Fibroblast of gingiva (primary cell): ENCODE measurements around the gene HCFC1R1.

Experiments used
- DNase-seq: peaks from one replicate; pipeline ENCODE4 v3.0.0-alpha.2; 2011; ENCODE audit warnings: low read depth

The HCFC1R1 gene

DNA sequence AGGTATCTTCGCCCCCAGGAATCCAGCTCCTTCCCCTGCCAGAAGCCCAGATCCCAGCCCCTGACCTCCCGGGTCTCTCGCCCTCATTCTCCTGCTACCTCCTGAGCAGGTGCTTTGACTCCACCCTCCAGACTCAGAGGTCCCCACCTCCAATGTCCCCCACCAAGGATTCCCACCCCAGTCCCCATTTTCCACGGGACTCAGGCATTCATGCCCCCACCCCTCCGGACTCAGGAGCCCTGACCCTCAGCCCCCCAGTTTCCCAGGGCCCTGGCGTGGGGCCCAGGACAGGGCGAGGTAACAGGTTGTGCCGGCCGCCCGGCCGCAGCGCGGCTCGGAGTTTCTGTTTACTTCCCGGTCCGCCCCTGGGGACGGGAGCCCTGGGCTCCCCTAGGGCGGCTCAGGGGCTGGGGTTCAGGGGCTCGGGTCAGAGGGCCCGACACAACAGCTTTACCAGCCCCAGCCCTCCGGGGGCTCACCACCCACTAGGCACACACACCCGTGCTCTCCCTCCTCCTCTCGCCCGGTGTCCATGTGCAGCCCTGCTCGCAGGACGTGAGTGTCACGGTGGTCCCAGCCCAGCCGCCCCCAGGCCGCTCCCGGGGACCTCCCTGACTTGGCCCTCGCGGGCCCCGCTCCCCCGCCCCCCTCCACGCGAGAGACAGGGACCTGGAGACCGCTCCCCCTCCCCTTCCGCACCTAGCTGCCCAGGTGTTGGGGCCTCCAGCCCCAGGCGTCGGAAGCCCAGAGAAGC is 12.4 kb upstream of the HCFC1R1 start:
- DNase-seq, result no peak

DNA sequence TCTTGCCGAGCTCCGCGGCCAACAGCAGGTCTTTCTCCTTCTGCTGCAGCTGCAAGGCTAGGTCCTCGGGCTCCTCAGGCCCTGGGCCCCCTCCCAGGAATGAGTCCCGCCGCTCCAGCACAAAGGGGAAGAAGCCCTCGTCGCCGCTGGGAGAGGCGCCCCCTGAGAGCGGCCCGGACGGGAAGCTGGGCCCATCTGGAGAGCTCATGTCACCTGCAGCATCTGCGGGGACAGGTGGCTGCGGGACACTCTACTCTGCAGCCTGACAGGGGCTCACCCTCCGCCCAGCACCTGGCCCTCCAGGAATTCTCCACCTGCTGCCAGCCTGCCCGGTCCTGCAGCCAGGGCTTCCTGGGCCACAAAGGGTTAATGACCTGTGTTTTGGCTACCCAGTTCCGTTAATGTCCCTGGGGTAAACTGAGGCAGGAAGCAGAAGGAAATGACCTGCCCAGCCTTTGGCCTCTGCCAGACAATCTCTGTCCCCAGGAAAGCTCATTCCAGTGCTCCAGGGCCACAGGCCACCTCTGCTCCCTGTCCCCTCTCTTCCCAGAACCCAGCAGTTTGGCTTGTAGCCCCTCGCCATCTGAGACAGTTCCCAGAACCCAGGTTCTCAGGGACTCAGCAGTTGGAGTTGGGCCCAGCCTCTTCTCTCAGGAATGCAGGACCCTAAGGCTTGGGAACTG is 11.7 kb upstream of the HCFC1R1 start:
- no peak for DNase-seq

DNA sequence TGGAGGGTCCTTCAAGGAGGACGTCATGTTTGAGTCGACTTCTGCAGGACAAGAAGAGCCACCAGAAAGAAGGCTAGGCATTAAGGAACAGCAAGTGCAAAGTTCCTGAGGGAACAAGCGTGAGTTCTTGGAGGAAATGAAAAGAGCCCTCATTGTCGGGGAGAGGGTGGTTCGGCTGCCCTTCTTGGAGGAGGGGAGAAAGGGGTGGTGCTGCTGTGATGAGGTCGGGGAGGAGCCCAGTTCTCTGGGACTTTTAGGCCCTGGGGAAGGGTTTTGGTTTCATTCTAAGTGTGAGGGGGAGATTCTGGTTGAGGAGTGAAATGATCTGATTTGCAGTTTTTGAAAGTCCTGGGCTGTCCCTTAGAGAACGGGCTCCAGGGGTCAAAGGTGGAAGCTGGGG is 8.9 kb upstream of the HCFC1R1 start:
- no peak for DNase-seq

DNA sequence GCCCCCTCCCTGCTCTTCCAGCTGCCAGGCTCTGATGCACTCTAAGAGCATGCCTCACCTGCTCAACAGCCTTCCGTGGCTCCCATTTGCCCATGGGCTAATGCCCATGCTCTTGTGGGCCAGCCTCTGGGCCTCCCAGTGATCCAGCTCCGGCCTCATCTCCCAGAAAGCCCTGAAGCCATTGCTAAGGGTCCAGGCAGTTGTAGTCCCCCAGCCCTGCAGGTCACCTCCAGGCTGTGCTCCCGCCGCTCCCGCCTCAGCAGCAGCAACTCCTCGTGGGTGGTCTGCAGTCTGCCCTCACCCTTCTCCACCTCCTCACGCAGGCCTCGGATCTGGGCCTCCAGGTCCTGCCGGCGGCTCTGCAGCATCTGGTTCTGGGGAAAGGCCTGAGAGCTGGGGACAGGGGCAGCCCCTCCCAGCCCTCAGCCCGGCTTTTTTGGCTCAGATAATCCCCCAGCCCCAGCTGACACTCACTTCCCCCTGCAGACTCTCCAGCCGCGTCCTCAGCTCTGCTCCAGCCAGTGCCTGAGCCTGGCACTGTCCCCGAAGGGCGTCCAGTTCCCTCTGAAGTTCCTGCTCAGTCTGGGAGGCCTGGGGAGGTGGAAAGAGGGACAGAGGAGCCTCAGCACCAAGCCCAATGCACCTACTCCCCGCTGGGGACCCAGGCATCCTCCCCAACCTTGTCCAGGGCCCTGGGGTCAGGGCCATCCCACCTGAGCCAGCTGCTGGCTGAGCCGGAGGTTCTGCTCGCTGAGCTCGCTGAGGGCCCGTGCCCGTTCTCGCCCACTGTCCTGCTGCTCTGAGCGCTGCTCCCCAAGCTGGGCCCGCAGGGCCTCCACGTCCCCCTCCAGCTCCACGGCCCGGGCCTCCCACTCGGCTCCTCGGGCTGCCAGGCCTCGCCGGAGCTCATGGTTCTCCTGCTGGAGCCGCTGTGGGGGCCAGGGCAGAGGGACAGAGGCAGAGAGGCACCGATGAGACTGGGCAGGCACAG is 6.8 kb upstream of the HCFC1R1 start:
- DNase-seq, result no peak

DNA sequence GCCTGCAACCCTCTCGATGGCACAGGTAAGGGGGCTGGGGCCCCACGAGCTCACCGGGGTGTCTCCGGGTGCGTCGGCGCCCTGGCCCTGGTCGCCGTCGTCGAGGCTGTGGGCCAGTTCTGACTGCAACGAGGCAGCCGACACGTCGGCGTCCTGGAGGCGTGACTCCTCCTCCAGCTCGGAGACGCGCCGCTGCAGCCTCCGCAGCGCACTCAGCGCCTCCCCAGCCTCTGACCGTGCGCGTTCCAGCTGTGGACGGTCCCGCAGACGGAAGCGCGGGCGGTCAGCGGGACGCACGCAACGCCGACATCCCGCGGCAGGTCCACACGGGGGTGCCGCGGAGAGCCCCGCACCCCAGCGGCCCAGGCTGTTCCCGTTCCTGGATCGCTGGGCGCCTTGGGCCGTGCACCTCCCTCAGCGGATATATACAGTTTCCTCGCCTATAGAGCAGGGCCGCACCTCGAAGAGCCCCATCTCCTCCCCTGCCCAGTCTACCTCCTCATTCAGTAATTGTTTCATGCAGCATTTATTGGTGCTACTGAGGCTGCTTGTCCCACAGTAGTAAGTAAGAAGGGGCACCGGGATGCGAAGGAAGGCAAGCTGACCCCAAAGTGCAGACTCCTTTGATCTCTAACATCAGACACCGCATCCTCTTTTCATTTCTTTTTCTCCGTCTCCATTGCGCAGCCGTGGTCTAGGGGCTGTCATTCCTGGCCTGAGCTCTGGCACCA is 5.9 kb upstream of the HCFC1R1 start:
- DNase-seq, result no peak

DNA sequence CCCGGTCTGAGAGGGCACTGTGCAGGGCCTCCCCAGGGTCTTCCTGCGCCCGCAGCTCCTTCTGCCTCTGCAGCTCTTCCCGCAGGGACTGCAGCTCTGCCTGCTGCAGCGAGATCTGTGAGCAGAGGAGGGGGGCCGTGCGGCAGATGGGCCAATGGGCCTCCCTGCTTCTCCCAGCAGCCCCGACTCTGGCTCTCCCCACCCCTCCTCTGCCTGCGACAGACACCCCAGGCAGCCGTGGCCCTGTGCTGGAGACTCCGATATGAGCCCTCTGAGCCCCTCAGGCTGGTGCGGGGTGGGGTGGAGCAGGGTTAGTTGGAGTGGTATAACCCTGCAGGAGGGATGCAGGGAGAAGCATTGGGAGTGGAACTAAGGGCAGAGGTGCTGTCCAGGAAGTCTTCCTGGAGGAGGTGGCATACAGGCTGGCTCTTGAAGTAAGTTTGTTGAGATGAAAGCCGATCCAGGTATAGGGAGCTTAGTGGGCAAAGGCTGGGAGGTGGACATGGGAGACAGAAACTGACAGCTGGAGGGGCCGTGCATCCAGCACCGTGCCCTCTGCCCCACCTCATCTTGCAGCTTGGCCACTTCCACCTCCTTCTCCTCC is 5.1 kb upstream of the HCFC1R1 start:
- no peak for DNase-seq

DNA sequence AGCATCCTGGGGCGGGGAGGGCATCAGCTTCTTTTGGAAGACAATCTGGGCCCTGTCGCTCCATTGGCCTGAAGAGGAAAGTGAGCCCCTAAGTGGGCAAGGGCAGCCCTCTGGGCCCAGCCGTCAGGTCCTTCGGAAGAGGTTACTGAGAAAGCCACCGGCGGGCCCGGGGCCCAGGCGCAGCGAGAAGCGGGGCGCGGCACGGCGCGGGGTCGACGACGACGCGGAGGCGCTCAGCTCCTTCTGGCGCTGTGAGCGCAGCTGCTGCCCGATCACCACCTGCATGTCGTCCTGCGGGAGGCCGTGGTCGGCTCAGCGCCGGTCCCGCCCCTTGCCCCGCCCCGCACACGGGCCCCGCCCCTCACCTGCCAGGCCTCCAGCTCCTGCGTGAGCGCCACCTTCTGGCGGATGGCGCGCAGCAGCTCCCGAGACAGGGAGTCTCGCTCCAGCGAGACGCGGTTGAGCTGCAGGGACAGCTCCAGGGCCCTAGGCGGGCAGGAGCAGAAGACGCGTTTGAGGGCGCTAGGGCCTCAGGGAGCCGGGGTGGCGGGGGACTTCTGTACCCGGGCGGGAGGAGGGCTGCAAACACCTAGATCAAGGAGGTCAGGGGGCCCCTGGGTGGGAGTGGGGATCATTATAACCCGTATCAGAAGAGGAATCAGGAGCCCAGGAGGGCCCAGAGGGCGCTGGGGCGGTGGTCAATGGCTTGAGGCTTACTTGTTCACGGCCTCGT is 4.4 kb upstream of the HCFC1R1 start:
- peak; percentile 31 for DNase-seq

DNA sequence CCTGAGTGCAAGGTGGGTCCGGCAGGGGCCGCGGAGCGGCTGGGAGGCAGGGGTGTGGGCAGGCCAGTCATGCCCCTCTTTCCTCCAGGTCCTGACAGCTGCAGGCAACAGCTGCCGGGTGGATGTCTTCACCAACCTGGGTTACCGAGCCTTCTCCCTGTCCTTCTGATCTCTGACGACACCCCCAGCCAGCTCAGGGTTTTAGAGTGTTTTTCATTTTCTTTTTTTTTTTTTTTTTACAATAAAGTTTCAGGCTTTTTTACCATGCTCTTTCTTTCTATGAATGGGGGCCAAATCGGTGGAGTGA is 3.7 kb upstream of the HCFC1R1 start:
- no peak for DNase-seq

DNA sequence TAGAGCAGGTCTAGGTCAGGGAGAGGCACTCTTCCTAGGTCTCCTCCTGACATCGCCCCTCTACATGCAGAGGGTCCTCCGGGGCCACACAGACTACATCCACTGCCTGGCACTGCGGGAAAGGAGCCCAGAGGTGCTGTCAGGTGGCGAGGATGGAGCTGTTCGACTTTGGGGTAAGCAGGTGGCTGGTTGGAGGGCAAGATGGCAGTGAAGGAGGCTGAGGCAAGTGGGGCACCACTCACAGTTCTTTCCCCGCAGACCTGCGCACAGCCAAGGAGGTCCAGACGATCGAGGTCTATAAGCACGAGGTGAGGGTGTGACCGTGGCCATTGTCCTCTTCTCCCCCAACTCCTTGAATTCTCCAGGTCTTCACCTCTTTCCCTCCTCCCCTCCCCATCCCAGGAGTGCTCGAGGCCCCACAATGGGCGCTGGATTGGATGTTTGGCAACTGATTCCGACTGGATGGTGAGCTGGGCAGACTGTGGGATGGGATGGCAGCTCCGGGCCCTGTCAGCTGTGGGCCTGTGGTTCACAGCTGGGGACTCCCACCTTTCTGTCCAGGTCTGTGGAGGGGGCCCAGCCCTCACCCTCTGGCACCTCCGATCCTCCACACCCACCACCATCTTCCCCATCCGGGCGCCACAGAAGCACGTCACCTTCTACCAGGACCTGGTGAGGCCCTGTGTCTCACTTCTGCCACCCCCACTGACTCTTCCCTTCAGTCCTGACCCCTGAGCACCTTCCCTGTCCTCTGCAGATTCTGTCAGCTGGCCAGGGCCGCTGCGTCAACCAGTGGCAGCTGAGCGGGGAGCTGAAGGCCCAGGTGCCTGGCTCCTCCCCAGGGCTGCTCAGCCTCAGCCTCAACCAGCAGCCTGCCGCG is 3.1 kb upstream of the HCFC1R1 start:
- no peak for DNase-seq

DNA sequence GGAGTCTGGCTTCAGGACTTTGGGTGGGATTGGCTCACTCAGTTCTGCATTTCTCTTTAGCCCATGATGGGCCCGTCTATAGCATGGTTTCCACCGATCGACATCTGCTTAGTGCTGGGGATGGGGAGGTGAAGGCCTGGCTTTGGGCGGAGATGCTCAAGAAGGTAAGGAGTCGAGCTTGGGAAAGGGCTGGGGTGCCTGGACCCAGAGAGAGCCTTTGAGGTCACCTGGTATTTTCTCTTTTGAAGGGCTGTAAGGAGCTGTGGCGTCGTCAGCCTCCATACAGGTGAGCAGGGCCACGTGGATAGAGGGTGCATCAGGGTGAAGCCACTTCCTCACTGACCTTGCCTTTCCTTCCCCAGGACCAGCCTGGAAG is 2.2 kb upstream of the HCFC1R1 start:
- DNase-seq, result no peak

DNA sequence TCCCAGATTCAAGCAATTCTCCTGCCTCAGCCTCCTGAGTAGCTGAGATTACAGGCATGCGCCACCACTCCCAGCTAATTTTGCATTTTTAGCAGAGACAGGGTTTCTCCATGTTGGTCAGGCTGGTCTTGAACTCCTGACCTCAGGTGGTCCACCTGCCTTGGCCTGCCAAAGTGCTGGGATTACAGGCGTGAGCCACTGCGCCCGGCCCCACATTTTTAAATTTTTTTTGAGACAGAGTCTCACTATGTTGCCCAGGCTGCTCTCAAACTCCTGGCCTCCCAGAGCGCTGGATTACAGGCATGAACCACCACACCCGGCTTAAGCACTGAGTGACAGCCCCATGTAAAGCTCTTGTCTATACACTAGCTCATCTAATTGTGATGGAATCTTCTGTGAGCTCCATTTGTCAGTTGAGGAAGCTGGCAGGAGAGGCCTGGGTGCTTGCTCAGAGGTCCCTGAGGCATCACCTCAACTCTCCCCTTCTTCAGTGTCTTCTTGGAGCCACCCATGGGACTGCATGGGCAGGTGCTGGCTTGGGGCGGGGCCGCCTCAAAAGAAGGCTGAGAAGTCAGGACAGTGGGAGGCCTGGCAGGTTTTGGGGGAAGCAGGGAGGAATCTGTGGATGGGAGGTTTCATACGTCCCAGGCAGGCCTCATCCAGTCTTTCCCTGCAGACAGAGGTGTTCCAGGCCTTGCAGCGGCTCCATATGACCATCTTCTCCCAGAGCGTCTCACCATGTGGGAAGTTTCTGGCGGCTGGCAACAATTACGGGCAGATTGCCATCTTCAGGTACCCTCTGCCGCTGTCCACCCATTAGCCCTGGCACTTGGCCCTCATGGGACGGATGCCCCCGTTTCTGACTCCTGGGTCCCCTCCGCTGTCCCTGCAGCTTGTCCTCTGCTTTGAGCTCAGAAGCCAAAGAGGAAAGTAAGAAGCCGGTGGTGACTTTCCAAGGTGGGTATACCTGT is 1.6 kb upstream of the HCFC1R1 start:
- DNase-seq, result no peak

DNA sequence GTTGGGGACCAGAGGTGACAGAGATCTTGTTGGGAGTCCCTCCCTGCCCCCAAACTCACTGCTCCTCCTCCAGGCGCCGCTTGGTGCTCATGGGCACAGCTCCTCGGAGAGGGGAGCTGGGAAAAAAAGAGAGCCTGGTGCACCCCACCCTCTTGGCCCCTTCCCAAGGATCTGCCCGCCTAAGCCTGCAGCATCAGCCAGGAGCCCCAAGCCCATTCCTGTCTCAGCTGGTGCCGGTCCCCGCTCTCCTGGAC is 400 bp downstream of the HCFC1R1 start:
- peak; percentile 59 for DNase-seq

DNA sequence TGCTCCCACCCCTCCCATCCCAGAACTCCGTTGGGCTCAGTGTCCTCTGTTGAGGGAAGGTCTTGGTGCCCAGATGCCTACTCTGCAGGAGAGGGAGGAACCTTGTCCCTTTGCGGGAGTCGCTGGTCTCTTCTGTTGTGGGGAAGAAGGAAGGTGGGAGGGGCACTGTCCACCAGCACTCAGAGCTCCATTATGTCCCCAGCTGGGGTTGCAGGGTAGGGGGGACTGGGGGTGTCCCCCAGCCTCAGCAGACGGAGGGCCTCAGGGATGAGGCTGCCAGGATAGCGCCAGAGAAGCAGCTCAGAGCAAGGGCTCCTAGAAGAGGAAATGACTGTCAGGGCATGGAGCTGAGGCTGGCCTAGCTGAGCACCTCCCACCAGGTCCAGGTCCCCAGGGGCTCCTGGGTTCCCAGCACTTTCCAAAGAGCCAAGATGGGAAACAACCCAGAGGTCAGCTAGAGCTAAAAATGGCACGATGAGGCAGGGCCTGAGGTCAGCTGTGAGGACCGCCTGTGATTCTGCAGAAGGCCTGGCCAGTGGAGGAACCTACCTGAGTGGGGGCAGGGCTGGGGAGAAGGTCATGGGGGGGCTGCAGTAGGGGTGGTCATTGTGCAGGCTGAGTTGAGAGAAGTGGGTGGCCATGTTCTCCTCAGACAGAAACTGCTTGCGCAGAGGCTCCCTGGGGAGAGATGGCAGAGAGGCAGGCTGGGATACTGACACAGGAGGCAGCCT is 893 bp downstream of the HCFC1R1 start:
- peak; percentile 68 for DNase-seq

DNA sequence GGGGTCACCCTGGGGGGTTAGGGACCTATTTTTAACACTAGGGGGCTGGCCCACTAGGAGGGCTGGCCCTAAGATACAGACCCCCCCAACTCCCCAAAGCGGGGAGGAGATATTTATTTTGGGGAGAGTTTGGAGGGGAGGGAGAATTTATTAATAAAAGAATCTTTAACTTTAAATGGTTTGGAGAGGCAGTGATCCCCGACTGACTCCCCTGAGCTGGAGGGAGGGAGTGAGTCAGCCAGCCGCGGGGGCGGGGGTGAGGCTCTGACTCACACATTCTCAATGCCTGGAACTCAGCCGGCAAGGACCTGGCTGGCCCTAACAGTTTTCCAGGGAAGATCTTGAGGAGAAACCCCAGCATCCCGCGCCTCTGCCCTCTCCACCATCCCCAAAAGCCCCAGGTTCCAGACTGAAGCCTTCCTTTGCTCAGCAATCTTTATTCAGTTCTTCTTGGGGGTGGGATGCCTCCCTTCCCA is 1.5 kb downstream of the HCFC1R1 start:
- peak; percentile 91 for DNase-seq

DNA sequence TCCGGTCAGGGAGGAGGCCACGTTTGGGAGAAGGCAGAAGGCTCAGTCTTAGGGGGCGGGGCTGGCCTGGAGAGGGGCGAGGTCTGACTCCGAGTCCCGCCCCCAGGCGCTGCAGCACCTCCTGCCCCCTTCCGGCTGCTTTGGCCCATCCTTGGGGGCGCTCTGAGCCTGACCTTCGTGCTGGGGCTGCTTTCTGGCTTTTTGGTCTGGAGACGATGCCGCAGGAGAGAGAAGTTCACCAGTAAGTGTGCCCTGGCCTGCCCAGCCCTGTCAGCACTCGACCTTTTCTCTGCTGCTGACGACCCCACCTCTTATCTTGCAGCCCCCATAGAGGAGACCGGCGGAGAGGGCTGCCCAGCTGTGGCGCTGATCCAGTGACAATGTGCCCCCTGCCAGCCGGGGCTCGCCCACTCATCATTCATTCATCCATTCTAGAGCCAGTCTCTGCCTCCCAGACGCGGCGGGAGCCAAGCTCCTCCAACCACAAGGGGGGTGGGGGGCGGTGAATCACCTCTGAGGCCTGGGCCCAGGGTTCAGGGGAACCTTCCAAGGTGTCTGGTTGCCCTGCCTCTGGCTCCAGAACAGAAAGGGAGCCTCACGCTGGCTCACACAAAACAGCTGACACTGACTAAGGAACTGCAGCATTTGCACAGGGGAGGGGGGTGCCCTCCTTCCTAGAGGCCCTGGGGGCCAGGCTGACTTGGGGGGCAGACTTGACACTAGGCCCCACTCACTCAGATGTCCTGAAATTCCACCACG is 2.1 kb downstream of the HCFC1R1 start:
- peak; percentile 86 for DNase-seq

DNA sequence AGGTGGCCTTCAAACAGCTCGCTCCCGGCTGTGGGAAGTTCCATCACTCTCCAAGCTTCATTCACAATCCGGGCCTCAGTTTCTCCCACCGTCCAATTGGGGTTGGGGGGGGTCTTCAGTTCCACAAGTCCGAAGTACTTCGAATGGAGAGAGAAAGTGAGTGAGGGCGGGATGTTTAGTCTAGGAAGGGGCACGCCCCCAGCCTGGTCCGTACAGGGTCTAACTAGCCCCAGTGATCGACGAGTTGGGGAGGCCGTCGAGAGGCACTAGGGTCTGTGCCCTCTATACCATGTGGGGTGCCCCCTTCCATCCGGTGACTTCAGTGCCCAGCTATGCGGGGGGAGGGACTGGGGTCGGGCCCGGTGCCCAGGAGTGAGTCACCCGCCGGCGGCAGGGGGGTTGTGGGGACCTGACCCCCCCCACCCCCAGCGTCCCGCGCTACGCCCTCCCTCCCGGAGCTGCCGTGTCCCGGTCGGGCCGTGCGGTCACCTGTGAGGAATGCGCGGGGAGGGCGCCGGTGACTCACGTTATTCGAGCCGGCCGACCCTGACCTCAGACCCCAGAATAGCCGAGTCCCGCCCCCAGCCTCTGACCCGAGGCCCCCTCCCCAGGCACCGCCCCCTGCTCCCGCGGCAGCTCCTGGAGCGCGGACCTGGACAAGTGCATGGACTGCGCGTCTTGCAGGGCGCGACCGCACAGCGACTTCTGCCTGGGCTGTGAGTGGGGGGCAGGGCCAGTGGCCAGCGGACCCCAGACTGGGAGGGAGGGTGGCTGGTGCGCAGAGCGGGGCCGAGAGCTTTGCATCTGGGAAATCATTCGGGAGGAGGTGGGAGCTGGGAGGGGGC is 2.9 kb downstream of the HCFC1R1 start:
- DNase-seq, result peak; percentile 83

DNA sequence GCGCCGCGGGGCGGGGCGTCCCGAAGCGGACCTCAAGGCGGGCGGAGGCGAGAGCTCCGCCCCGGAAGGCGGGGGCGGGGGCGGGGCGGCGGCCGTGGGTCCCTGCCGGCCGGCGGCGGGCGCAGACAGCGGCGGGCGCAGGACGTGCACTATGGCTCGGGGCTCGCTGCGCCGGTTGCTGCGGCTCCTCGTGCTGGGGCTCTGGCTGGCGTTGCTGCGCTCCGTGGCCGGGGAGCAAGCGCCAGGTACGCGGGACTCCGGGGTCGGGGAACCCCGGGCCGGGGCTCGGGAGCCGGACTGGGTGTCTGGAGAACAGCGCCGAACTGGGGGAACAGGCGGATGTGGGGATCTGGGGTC is 3.5 kb downstream of the HCFC1R1 start, which contains the start of gene TNFRSF12A:
Gene TNFRSF12A (plus strand): TSS at position 122 of the 357 bp plus-strand sequence. CDS start 30 bp downstream, at position 152.
- DNase-seq, result peak; percentile 61
